Fibroblast of lung (primary cell): Measurements from ENCODE around the gene ARL6IP5.

Source experiments
- EZH2 ChIP-seq: IDR thresholded peaks from 2 replicates; pipeline ENCODE4 v1.5.1; 2012; ENCODE audit warnings: low read length, control low read depth, mild to moderate bottlenecking; ENCODE audit errors: missing control alignments
- TF ChIP-seq, protein P1 (sequence below), 2 donors: IDR thresholded peaks in 1 of 2; conservative IDR thresholded peaks in 1 of 2; 1 replicate in 1 of 2; 2 replicates in 1 of 2; pipeline ENCODE4 v1.5.1; 2011 to 2012; ENCODE audit warnings: low read length in 2 of 2, control low read depth in 1 of 2, inconsistent platforms in 1 of 2, low read depth in 1 of 2, mild to moderate bottlenecking in 1 of 2

DNA sequence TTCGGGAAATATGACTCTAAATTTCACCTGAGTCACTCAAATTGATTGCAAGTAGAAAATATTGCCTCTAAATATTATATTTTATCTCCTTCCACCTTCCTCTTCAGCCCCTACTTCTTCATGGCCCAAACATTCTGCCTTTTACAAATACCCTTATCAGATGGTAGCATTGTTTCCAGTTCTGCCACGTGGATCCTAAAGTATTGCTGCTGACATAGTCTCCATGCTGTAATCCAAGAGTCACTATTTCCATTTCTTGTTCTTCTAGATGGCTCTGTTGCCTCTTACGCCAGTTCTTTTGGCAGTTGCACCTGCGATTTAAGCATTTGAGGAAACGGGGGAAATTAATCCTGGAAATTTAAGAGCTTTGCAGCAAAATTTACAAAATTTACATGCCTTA lies 24.1 kb downstream of the ARL6IP5 start:
- TF ChIP-seq, protein P1, sequence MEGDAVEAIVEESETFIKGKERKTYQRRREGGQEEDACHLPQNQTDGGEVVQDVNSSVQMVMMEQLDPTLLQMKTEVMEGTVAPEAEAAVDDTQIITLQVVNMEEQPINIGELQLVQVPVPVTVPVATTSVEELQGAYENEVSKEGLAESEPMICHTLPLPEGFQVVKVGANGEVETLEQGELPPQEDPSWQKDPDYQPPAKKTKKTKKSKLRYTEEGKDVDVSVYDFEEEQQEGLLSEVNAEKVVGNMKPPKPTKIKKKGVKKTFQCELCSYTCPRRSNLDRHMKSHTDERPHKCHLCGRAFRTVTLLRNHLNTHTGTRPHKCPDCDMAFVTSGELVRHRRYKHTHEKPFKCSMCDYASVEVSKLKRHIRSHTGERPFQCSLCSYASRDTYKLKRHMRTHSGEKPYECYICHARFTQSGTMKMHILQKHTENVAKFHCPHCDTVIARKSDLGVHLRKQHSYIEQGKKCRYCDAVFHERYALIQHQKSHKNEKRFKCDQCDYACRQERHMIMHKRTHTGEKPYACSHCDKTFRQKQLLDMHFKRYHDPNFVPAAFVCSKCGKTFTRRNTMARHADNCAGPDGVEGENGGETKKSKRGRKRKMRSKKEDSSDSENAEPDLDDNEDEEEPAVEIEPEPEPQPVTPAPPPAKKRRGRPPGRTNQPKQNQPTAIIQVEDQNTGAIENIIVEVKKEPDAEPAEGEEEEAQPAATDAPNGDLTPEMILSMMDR (conservative IDR thresholded peaks at IDR 0.05 in 1 of 2, IDR thresholded peaks at IDR 0.05 in 1 of 2; ENCODE audit: low read depth in 1 of 2, low read length in 2 of 2): no peak
- no peak for TF ChIP-seq EZH2
